Panc1 (cell line): ENCODE results near the gene CENPT.

Source experiments
- CTCF ChIP-seq: fragments of 450-650 bp; IDR thresholded peaks from 2 replicates; pipeline ENCODE4 v1.5.1; 2017; ENCODE audit warnings: mild to moderate bottlenecking
- POLR2AphosphoS5 ChIP-seq: IDR thresholded peaks from 2 replicates; pipeline ENCODE4 v1.6.1; 2012; ENCODE audit warnings: mild to moderate bottlenecking, low read depth, low read length, moderate library complexity
- REST ChIP-seq, 2 experiments: IDR thresholded peaks; 2 replicates each; pipeline ENCODE4 v1.6.1; 2011 to 2012; ENCODE audit warnings: low read depth in 2 of 2, control low read depth in 1 of 2, low read length in 1 of 2, mild to moderate bottlenecking in 1 of 2, moderate library complexity in 1 of 2; ENCODE audit not compliant: insufficient read depth in 1 of 2
- SIN3A ChIP-seq: IDR thresholded peaks from 2 replicates; pipeline ENCODE4 v1.6.1; 2012; ENCODE audit warnings: low read depth, mild to moderate bottlenecking, low read length, moderate library complexity, borderline replicate concordance; ENCODE audit not compliant: insufficient read depth
- TCF7L2 ChIP-seq: IDR thresholded peaks from 2 replicates; pipeline ENCODE4 v1.6.1; 2011; ENCODE audit warnings: mild to moderate bottlenecking, low read depth, low read length, inconsistent platforms

- TF ChIP-seq CTCF (no peak), POLR2AphosphoS5 (no peak), REST (IDR thresholded peaks at IDR 0.05; ENCODE audit: insufficient read depth in 1 of 2, low read depth in 2 of 2, low read length in 1 of 2) (no peak), TCF7L2 (no peak), SIN3A (no peak)
Measured at GRCh38 chr16:67790071-67790470, 57.4 kb downstream of the CENPT start.
